Measurements from ENCODE around the gene CDC42EP5. TPM values are rescaled to one million over a fixed set of nuclear protein-coding genes. Genes with fewer than 3 reads are reported as not detected.
A peak's percentile ranks its signal among the peaks of the same experiment; 100 is the strongest.
"Not testable (repeated sequence)": the region's sequence is repeated elsewhere in the genome, so short reads cannot be mapped to it uniquely, and the experiment has no call there.

The CDC42EP5 gene
- total and polyA plus RNA-seq, 12 donors = 0.44 to 36.0 (median 15.7) TPM

DNA sequence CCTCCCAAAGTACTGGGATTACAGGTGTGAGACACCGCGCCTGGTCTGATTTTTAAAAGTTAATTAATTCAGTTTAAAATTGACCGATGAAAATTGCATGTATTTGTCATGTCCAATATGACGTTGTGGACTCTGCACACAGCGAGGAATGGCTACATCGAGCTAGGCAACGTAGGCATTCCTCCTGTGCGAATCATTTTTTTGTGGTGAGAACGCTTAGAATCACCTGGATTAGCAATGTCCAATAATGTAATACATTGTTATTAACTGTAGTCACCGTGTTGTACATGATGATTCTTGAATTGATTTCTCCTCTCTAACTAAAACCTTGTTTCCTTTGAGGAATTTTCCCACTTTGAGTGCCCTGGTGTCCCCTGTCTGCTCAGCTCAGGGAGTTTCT is 33.0 kb upstream of the CDC42EP5 start:
- TF ChIP-seq, protein P1, sequence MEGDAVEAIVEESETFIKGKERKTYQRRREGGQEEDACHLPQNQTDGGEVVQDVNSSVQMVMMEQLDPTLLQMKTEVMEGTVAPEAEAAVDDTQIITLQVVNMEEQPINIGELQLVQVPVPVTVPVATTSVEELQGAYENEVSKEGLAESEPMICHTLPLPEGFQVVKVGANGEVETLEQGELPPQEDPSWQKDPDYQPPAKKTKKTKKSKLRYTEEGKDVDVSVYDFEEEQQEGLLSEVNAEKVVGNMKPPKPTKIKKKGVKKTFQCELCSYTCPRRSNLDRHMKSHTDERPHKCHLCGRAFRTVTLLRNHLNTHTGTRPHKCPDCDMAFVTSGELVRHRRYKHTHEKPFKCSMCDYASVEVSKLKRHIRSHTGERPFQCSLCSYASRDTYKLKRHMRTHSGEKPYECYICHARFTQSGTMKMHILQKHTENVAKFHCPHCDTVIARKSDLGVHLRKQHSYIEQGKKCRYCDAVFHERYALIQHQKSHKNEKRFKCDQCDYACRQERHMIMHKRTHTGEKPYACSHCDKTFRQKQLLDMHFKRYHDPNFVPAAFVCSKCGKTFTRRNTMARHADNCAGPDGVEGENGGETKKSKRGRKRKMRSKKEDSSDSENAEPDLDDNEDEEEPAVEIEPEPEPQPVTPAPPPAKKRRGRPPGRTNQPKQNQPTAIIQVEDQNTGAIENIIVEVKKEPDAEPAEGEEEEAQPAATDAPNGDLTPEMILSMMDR (IDR thresholded peaks at IDR 0.05) = no peak
- TF ChIP-seq POLR2A (IDR thresholded peaks at IDR 0.05) = no peak
- intact Hi-C loops (cut with DNase I) = no loop called here
- 58 to 82% (median 67%) methylated on average over 10 of the region's 10 CpGs for WGBS, 4 donors

DNA sequence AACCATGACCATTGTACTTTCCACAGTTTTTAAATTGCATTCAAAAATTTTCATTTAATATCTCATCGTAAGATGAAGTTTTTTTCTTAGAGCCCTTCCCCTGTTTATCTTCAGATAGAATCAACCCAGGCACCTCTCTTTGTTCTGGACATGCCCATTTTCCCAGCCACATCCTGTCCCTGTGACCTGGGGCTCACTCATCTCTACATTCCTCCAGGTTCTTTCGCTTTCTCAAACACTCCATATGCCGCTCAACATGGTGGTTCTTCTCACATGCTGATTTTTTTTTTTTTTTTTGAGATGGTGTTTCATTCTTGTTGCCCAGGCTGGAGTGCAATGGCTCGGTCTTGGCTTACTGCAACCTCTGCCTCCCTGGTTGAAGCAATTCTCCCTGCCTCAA is 32.4 kb upstream of the CDC42EP5 start:
- H3K27me3 ChIP-seq; intact Hi-C loops (cut with DNase I); H3K4me3 ChIP-seq; H3K4me1 ChIP-seq (replicated peaks in 1 of 2); DNase-seq; H3K27ac ChIP-seq; H3K36me3 ChIP-seq (replicated peaks in 1 of 2); H3K9me3 ChIP-seq (replicated peaks in 1 of 3): not testable (repeated sequence)
- WGBS, 4 donors = 77 to 85% (median 80%) methylated on average over 4 of the region's 4 CpGs

More for the DNA sequence above, 33.0 kb upstream of the CDC42EP5 start:
- H3K27ac ChIP-seq = no peak overlapping the region
- H3K9me3 ChIP-seq (replicated peaks in 1 of 3) = no peaks in the 10 kb centered on the region
- H3K4me1 ChIP-seq (replicated peaks in 1 of 2) = no peaks in the 10 kb centered on the region
- H3K4me3 ChIP-seq = no peak overlapping the region
- peaks cover 5% of the 10 kb centered on the region for H3K27me3 ChIP-seq
- H3K36me3 ChIP-seq (replicated peaks in 1 of 2) = no peaks in the 10 kb centered on the region
- no peak for DNase-seq

DNA sequence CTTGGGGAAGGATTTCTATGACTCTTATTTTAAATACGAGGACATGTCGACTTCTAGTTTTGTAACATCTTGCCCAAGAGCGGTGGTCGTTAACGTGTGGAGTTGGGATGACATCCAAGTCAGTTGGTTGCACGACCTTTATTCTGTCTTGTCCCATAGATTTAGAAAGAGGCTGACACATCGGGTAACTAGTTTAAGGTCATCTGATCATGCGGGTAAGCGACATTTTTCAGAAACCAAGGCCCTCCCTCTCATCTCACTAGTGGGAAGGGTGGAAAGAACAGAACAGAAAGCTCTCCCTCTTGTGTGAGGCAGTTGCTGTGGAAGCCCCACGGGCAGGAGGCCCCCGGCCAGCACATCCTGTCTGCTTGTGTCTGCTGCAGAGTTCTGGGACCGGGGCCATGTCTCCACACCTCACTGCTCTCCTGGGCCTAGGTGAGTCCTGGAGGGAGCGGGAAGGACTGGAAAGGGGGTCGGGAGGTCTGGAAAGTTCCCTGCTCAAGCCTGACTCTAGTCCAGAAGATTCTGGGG is 29.5 kb upstream of the CDC42EP5 start, which contains the start of gene LAIR2:
Gene LAIR2 (plus strand): TSS at position 314 of the 531 bp plus-strand sequence. CDS start 88 bp downstream, at position 402.
- Histone ChIP-seq H3K36me3 (replicated peaks in 1 of 2) (no peaks in the 10 kb centered on the region), H3K4me1 (replicated peaks in 1 of 2) (no peaks in the 10 kb centered on the region), H3K9me3 (replicated peaks in 1 of 3) (no peaks in the 10 kb centered on the region), H3K27me3 (peaks cover 5% of the 10 kb centered on the region), H3K4me3 (no peak within 1 kb of the TSS), H3K27ac (no peak within 1 kb of the TSS)
- 53 to 62% (median 56%) methylated on average over 11 to 14 of the region's 14 CpGs for WGBS, 4 donors
- TF ChIP-seq POLR2A (IDR thresholded peaks at IDR 0.05) = no peak
- TF ChIP-seq, protein P1 (IDR thresholded peaks at IDR 0.05) = no peak
- intact Hi-C loops (cut with DNase I) = no loop called here
- no peak for DNase-seq

DNA sequence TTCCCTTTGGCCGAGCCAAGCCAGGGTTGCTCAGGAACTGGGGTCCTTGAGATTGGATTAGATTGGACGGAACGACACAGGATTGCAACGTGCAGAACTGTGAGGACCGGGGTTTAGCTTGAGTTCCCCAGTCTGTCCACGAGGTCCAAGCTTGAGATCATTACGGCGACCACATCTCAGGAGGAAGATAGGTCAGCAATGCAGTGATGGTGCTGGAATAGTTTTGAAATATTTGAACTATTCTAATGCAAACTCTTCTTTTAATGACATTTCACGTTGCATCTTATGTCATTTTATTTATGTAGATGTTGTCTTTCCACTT is 25.3 kb upstream of the CDC42EP5 start:
- H3K4me3 ChIP-seq; intact Hi-C loops (cut with DNase I); H3K36me3 ChIP-seq (replicated peaks in 1 of 2); DNase-seq; H3K4me1 ChIP-seq (replicated peaks in 1 of 2); H3K9me3 ChIP-seq (replicated peaks in 1 of 3); H3K27me3 ChIP-seq: not testable (repeated sequence)
- 61 to 74% (median 71%) methylated on average over 7 to 9 of the region's 9 CpGs for WGBS, 4 donors
- peak overlapping the region in 1 of 5 donors; percentile 22 for H3K27ac ChIP-seq

DNA sequence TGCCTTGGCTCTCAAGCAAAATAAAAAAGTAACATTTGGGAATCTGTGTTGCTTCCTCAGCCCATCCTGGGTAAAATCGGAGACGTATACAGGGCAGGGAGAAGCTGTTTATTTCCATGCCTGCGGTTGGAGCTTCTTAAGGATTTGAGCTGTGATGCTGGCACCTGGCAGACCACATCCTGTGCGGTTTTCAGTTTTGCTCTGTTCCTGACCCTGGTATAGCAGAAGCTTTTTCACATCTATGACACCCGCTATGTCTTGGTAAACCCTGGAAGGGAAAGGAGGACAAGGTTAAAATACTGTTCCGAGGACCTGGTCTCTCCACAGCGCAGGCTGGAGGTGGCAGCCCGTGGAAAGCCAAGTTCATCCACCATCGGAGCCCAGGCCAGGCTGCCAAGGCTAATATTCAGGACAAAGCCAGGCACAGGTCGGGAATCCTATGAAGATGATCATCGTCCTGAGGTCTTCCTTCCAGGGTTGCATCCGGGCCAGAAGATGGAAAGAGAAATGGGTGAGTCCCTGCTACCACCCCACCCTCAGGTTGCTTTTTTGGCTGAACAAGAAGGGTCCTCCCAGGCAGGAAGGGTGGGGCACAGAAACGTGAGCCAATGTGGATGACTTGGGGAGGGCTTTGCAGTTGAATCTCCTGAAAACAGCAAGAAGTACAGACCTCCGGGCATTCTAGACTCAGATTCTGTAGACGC is 24.8 kb upstream of the CDC42EP5 start:
- H3K9me3 ChIP-seq (replicated peaks in 1 of 3); intact Hi-C loops (cut with DNase I); H3K4me1 ChIP-seq (replicated peaks in 1 of 2); H3K36me3 ChIP-seq (replicated peaks in 1 of 2); H3K4me3 ChIP-seq; H3K27me3 ChIP-seq; DNase-seq: not testable (repeated sequence)
- H3K27ac ChIP-seq = peak overlapping the region in 1 of 5 donors; percentile 22
- WGBS, 4 donors = 59 to 74% (median 67%) methylated on average over 5 to 9 of the region's 15 CpGs

DNA sequence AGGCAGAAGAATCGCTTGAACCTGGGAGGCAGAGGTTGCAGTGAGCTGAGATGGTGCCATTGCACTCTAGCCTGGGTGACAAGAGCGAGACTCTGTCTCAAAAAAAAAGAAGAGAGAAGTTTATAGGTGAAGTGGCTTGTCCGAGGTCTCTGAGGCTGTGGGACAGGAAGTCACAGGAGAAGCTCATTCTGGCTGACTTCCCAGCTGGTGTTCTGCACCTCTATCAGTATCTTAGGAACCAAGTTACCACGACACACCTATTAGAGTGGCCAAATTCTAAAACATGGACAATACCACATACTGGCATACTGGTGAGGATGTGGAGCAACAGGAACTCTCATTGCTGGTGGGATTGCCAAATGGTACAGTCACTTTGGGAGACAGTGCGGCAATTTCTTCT is 22.2 kb upstream of the CDC42EP5 start:
- DNase-seq; H3K4me3 ChIP-seq; H3K36me3 ChIP-seq (replicated peaks in 1 of 2); intact Hi-C loops (cut with DNase I); H3K4me1 ChIP-seq (replicated peaks in 1 of 2); H3K9me3 ChIP-seq (replicated peaks in 1 of 3); H3K27ac ChIP-seq: not testable (repeated sequence)
- WGBS, 4 donors = 56 to 67% (median 62%) methylated on average over 4 to 5 of the region's 5 CpGs
- H3K27me3 ChIP-seq = peaks cover 15% of the 10 kb centered on the region

All from adrenal gland (tissue), 12 donors.